ENCODE results near the gene FHOD3. TPM values are rescaled to one million over a fixed set of nuclear protein-coding genes. Genes with fewer than 3 reads are reported as not detected.
A peak's percentile ranks its signal among the peaks of the same experiment; 100 is the strongest.

Gene FHOD3
- total RNA-seq, 2 donors from 2014 or later, result 2.8 to 3.1 TPM

DNA sequence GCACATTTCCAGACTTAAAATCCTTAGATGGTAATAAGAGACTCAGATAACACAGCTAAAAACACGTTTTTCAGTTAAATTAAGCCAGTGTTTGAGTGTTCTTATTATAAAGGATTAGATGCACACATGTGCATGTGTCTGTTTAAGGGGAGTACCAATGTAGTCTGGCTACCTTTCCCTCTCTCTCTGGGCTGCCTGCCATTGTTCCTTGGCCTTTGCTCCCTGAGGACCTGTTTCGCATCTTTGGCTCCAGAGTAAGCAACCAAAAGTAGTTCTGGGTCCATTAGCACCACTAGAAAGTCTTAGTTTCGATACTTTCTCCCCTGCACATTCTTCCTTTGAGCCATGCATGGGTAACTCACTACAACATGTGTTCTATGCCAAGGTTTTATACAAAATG lies 303.0 kb downstream of the FHOD3 start:
- WGBS, 2 experiments (ENCODE audit: insufficient coverage in 1 of 2, insufficient read length in 1 of 2), result 93 to 100% methylated on average over 2 to 3 of the region's 3 CpGs
- peak; percentile 4 for DNase-seq
- Histone ChIP-seq H3K9ac (ENCODE audit: extremely low read depth, low read length, poor library complexity, severe bottlenecking) (no peak overlapping the region), H3K4me3 (ENCODE audit: low read length) (no peak overlapping the region), H3K27ac (ENCODE audit: low read depth, low read length) (no peak overlapping the region), H3K27me3 (ENCODE audit: control insufficient read depth, insufficient read depth, low read length, poor library complexity, severe bottlenecking) (no peaks in the 10 kb centered on the region), H3K4me1 (ENCODE audit: control insufficient read depth, insufficient read depth, low read length) (no peaks in the 10 kb centered on the region), H3K36me3 (ENCODE audit: control insufficient read depth, insufficient read depth, low read length) (no peaks in the 10 kb centered on the region), H3K9me3 (ENCODE audit: control insufficient read depth, low read length) (peaks cover 26% of the 10 kb centered on the region)
- H3K36me3 Mint-ChIP-seq (ENCODE audit: low read depth), result peaks cover 4% of the 10 kb centered on the region
- TF ChIP-seq, protein P1, sequence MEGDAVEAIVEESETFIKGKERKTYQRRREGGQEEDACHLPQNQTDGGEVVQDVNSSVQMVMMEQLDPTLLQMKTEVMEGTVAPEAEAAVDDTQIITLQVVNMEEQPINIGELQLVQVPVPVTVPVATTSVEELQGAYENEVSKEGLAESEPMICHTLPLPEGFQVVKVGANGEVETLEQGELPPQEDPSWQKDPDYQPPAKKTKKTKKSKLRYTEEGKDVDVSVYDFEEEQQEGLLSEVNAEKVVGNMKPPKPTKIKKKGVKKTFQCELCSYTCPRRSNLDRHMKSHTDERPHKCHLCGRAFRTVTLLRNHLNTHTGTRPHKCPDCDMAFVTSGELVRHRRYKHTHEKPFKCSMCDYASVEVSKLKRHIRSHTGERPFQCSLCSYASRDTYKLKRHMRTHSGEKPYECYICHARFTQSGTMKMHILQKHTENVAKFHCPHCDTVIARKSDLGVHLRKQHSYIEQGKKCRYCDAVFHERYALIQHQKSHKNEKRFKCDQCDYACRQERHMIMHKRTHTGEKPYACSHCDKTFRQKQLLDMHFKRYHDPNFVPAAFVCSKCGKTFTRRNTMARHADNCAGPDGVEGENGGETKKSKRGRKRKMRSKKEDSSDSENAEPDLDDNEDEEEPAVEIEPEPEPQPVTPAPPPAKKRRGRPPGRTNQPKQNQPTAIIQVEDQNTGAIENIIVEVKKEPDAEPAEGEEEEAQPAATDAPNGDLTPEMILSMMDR (conservative IDR thresholded peaks at IDR 0.05), result no peak
- H3K4me3 Mint-ChIP-seq, result no peak overlapping the region
- no peaks in the 10 kb centered on the region for H3K27me3 Mint-ChIP-seq (ENCODE audit: insufficient read depth)
- no peak overlapping the region for H3K27ac Mint-ChIP-seq
- peaks cover 4% of the 10 kb centered on the region for H3K4me1 Mint-ChIP-seq
- H3K9me3 Mint-ChIP-seq, result peaks cover 21% of the 10 kb centered on the region

DNA sequence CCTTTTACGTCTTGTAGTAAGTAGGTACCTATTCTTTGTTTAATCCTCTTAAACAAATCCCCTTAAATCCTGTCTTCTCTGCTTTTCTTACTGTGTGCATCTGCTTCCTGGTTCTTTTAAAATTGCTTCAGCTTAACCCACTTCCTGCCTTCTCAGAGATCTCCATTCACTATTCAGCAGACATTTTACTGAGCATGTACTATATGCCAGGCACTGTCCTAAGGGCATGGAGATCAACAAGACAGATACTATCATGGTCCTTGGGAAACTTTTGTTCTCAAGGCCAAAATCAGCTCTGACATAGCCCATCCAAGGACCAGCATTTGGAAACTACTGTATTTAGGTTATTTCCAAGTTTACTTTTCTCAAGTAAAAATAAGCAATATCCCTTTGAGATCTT lies 303.8 kb downstream of the FHOD3 start:
- Mint-ChIP-seq H3K9me3 (peaks cover 21% of the 10 kb centered on the region), H3K27ac (no peak overlapping the region), H3K4me1 (peaks cover 7% of the 10 kb centered on the region), H3K4me3 (no peak overlapping the region), H3K36me3 (ENCODE audit: low read depth) (peaks cover 4% of the 10 kb centered on the region), H3K27me3 (ENCODE audit: insufficient read depth) (no peaks in the 10 kb centered on the region)
- TF ChIP-seq, protein P1 (conservative IDR thresholded peaks at IDR 0.05), result no peak
- DNase-seq, result no peak
- 100% methylated on average over 1 of the region's 1 CpG; no CpG with 5 or more reads in 1 of the 2 experiments for WGBS, 2 experiments (ENCODE audit: insufficient coverage in 1 of 2, insufficient read length in 1 of 2)
- no peak overlapping the region for H3K9ac ChIP-seq (ENCODE audit: extremely low read depth, low read length, poor library complexity, severe bottlenecking)
- no peak overlapping the region for H3K27ac ChIP-seq (ENCODE audit: low read depth, low read length)
- H3K4me3 ChIP-seq (ENCODE audit: low read length), result peak overlapping the region; percentile 42
- no peaks in the 10 kb centered on the region for H3K27me3 ChIP-seq (ENCODE audit: control insufficient read depth, insufficient read depth, low read length, poor library complexity, severe bottlenecking)
- no peaks in the 10 kb centered on the region for H3K36me3 ChIP-seq (ENCODE audit: control insufficient read depth, insufficient read depth, low read length)
- H3K9me3 ChIP-seq (ENCODE audit: control insufficient read depth, low read length), result peaks cover 26% of the 10 kb centered on the region
- H3K4me1 ChIP-seq (ENCODE audit: control insufficient read depth, insufficient read depth, low read length), result no peaks in the 10 kb centered on the region

DNA sequence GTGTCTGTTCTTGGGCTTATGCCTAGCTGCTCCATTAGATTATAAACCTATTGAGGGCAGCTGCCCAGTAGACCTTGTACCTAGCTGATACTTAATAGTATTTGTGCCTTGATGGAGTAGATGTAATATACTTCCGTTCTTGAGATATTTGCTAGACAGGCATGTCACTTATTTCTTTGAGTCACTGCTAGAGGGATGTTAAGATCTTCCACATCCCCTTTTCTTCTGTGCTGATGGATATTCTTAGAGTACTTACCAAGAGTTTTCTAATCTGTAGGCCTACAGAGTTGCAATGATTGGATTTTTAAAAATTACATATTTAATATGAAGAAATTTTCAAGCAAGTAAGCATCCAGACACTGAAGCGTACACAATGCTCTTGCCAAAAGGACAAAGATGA lies 304.6 kb downstream of the FHOD3 start:
- WGBS, 2 experiments (ENCODE audit: insufficient coverage in 1 of 2, insufficient read length in 1 of 2), result 88 to 92% methylated on average over 2 of the region's 2 CpGs
- H3K4me3 Mint-ChIP-seq, result no peak overlapping the region

More for the DNA sequence above, 304.6 kb downstream of the FHOD3 start:
- peaks cover 21% of the 10 kb centered on the region for H3K9me3 Mint-ChIP-seq
- Histone ChIP-seq H3K4me1 (ENCODE audit: control insufficient read depth, insufficient read depth, low read length) (no peaks in the 10 kb centered on the region), H3K27ac (ENCODE audit: low read depth, low read length) (no peak overlapping the region), H3K27me3 (ENCODE audit: control insufficient read depth, insufficient read depth, low read length, poor library complexity, severe bottlenecking) (no peaks in the 10 kb centered on the region), H3K4me3 (ENCODE audit: low read length) (no peak overlapping the region), H3K9ac (ENCODE audit: extremely low read depth, low read length, poor library complexity, severe bottlenecking) (no peak overlapping the region), H3K9me3 (ENCODE audit: control insufficient read depth, low read length) (peaks cover 26% of the 10 kb centered on the region), H3K36me3 (ENCODE audit: control insufficient read depth, insufficient read depth, low read length) (no peaks in the 10 kb centered on the region)
- peaks cover 9% of the 10 kb centered on the region for H3K4me1 Mint-ChIP-seq
- H3K36me3 Mint-ChIP-seq (ENCODE audit: low read depth), result peaks cover 4% of the 10 kb centered on the region
- no peaks in the 10 kb centered on the region for H3K27me3 Mint-ChIP-seq (ENCODE audit: insufficient read depth)
- TF ChIP-seq, protein P1 (conservative IDR thresholded peaks at IDR 0.05), result no peak
- no peak for DNase-seq
- no peak overlapping the region for H3K27ac Mint-ChIP-seq
